GM04503 (cell line): ENCODE results near the gene DCUN1D1.

Source experiments
- DNase-seq: peaks from one replicate; pipeline ENCODE4 v3.0.0-alpha.2; 2012; ENCODE audit warnings: low read depth

Gene DCUN1D1

DNA sequence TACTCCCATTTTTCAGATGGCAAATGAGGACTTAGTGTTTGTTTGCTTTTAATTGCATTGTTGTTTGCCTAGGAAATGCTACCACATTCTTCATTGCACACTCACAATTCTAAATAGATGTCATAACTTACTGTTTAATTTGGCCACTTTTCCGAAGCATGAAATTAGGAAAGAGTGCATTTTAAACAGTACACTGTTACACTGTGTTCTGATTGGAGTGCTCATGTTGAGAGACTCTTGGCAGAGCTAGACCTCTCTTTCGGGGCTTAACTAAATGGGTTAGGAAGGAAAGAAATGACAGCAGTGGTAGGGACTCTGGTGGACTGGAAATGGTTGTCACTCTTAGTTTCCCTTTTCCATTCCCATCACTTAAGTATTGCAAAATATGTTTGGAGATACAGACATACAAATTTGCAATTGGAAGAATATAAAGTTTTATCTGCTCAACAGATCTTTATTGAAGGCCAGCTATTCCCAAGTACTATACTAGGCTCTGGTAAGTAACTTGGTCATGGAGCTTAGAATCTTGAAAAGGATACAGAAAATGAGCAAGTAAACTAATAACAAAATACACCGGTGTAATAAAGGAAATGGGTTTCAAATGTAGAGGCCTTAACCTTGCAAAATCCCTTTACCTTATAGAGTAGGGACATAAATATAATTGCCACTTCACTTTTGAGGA is 90.2 kb downstream of the DCUN1D1 start:
- no peak for DNase-seq
